Embryonic facial prominence (tissue), 1 donor: Measurements from ENCODE around the gene MUC13.

Experiments used
- DNase-seq: peaks from one replicate; pipeline ENCODE4 v3.0.0-alpha.2; 2016; ENCODE audit errors: extremely low spot score

Gene MUC13

DNA sequence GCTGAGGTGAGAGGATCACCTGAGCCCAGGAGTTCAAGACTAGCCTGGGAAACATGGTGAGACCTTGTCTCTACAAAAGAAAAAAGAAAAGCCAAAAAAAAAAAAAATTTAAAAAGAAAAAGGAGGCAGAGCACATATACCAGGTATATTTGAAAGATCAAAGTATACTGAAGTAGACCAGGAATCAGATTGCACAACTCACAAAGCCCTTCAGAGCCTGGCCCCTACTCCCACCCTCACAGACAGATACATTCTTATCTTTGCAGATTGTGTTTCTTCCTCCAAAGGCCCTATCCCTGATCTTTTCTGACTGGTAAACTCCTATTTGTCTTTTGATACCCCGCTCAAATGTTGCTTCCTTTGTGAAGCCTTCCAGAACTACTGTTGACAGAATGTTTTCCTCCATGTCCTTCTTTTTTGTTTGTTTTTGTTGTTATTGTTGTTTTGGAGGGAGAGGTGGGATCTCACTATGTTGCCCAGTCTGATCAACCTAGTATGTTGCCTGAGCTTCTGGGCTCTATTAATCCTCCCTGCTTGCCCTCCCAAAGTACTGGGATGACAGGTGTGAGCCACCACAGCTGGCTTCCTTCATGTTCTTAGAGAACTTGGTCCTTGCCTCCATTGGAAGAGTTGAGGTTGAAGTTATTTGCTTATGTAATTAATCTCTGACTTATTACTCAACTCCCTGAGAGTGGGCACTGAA is 37.6 kb downstream of the MUC13 start:
- no peak for DNase-seq

DNA sequence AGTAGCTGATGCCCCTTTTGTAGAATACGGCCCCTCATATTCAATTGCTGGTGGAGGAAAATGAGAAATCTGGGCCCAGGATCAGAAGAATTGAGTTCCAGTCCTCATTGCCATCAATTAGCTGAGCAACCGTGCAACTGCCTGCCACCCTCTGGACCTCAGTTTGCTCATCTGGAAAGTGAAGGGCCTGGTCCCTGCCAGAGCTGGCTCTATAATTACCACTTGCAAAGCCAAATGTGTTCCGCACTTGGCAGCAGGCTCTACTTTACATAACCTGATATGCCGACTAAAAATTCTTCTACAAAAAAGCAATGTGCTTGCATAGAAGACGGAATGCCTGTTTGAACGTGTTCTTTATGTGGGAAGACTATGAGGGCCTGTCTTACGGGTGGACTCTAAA is 38.8 kb downstream of the MUC13 start:
- no peak for DNase-seq

DNA sequence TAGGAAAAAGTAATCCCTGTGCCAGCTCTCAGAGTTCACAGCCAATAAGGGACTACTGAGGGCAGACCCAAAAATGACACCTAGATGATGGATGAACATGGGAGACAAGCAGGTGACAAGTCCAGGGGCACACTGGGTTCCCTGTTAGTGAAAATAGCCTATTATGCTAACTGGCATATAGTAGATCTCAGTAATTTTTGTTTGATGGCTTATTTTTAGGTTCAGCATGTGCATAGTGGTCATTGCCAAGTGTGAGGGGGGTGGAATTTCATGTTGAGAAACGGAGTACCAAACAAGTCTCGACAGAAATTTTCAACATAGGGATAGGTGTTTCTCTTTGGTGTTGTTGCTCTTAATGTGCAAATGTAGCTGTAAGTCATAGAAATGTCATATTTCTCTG is 41.0 kb downstream of the MUC13 start:
- DNase-seq: no peak

DNA sequence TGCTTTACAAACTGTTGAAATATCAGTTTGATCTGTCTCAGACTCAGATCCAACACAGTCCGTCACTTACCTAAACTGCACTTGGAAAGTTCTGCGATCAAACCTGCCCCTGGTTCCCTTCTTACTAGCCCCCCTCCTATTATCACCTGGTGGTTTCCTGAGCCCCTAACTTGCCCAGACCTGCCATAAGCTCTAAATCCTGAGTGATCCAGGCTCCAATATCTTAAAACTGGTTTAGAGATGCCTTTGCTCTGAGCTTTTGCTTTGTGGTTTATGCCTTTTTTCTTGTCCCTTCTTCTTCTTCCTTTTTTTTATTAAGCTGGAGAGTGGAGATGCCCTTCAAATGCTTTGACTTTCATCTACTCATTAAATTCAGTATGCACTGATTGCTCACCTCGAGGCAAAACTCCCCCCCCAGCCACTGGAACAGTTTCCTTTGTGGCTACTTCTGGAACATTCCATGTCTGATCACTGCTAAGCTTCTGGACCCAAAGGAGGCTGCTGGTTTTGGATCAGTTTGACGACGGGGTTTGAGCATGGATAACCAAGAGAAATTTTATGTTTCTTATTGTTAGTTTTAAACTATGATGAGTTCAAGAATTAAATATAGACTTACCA is 43.9 kb downstream of the MUC13 start:
- DNase-seq: no peak

DNA sequence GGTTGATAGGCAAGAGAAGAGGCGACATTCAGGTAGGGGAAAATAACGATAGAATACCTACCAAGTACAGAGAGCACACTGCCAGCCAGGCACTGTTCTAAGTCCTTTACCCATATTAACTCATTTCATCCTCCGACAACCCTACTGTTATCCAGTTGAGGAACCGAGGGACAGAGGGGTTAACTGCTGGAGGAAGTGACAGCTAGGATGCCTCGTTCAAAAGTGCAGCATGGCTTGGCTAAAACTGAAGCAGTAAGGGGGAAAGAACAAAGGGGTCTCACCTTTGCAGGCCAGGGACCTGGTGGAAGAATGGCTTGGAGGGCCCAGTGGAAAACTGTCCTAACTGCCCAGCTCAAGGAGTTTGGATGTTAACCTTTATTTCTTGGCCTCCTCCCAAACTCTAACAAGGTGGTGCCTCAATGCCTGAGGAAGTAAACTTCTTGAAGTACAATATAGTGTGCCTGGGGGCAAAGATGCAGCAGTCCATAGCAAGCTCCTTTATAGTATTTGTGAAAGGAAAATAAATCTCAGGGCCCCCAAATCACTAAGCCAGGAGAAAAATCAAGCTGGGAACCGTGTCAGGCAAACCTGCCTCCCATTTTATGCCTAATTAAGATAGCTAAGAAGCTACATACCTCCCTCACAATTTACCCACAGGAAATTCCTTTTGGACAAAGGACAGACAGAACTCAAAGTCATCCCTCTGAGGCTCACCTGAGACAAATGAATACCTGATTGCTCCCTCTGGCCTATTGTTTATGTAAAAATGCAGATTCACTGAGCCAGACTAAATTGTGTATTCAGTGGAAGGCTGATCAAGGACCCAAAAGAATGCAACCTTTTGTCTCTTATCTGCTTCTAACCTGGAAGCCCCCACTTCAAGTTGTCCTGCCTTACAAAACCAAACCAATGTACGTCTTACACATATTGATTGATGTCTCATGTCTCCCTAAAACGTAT is 45.8 kb downstream of the MUC13 start:
- no peak for DNase-seq

DNA sequence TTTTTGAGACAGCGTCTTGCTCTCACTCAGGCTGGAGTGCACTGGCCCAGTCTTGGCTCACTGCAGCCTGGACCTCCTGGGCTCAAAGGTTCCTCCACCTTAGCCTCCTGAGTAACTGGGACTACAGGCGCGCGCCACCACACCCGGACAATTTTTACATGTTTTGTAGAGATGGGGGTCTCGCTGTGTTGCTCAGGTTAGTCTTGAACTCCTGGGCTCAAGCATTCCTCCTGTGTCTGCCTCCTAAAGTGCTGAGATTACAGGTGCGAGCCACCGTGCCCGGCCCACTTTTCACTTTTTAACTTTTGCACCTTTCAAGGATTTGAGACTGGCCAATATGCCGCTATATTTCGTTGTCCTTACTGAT is 46.6 kb downstream of the MUC13 start:
- no peak for DNase-seq

DNA sequence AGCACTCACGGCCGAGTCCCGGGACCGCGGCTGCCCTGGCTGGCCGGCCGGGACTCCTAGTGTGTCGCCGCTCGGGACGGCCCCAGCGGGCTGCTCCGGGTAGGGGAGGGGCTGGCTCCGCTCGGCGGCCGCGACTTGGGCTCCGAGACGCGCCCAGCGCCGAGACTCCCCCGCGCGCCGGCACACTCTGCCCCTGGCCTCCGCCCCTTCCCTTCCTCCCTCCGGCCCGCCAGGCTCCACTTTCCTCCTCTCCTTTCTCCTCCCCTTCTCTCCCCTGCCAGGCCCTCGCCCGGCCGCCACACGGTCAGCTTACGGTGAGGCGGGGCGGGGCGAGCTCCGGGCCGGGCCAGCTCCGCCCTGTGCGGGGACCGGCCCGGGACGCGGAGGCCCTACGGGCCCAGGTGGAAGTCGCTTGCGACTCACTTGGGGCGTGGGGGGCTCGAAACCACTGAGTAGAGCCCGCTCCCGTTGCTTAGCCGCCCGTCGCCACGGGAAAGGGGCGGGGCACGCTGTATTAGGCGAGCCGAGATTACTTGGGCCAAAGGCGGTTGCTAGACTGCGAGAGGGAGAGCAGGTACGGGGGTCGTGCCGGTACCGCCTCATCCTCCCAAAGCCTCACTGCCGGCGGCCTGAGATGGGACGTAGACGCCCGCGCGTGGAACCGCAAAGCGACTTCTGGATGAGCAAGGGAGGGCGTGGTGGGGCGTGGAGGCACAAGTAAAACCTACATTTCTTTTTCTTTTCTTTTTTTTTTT is 47.2 kb downstream of the MUC13 start, which contains the start of gene ITGB5:
Gene ITGB5 (minus strand): TSS at position 189 of the 755 bp plus-strand sequence. CDS start 365 bp downstream, outside the sequence.
- peak; percentile 24 for DNase-seq

DNA sequence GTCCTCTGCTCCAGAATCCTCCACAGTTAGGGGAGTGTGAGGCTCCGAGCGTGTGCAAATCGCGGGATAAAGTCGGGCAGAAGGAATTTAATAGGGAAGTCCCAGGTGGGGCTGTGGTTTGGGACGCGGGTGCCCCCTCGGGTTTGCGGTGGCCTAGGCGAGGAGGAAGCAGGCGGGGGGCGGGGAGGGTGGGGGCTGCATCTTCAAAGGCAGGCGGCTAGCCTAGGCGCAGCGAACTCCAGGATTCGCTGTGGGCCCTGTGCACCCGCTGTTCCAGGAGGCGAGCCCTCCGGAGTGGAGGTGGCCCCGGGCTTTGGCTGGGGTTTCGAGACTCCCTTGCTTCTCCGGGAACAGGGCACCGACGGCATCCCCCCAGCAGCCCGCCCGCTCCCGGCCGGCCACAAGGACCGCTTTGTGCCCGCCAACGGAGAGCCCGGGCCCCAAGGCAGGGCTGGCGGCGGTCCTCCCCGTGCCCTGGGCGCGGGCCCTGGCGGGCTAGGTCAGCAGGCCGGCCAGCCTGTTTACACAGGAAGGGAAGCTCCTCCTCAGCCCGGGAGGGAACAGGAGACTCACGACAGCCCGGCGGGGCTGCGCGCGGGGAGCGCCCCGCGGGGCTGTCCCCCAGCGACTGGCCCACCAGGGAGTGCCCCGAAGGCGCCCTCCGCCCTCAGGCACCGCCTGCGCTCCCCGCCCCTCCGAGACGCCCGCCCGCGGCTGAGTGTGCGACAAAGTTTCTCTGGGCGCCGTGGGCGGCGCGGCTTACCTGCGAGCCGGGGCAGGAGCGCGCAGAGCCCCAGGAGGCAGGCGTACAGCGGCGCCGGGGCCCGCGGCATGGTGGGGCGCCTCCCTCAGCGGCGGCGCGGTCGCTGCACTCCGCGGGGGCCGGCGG is 48.1 kb downstream of the MUC13 start:
- no peak for DNase-seq

DNA sequence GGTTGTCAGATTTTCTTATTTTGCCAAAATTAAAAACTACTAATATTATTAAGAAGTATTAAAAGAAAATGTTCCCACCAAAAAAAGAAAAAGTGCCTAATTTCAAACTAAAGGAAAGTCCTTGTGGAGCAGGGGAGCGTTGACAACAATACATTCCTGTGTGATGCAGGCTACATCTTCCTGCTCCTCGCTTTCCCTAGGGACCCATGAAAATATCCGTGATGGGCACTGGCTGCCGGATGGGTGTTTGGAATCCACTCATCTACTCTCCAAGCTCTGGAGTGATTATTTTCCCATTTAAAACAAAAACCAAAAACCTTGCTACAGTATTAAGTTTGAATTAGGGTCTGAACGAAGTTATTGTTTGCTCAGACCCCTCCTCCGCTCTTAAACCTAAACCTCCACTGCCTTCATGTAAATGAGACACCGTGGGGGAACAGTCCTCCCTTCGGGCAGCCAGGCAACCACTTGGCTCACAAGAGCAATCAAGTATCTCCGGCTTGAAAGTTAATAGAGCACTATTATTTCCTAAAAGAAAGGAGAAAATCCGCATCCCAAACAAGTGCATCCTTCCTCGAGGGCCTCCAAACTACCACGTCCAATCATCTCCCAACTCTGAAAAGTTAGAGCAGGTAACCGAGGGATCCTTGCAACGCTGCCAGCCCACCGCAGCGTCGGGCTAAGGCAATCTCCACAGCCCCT is 48.9 kb downstream of the MUC13 start:
- no peak for DNase-seq

DNA sequence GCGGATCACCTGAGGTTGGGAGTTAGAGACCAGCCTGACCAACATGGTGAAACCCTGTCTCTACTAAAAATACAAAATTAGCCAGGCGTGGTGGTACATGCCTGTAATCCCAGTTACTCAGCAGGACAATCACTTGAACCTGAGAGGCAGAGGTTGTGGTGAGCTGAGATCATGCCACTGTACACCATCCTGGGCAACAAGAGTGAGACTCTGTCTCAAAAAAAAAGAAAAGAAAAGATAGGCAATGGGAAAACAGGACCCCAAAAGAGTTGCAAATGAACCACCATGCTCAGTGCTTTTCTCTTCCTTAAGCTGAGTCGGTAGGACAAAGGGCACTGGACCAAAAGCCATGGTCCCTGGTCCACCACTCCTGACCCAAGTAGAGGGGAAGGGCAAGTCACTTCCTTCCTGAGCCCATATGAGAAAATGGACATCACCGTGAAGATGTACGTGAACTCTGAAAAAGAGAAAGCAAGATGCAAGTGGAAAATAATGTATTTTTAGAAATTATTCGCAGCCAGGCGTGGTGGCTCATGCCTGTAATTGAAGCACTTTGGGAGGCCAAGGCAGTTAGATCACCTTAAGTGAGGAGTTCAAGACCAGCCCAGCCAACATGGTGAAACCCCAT is 50.0 kb downstream of the MUC13 start:
- DNase-seq: no peak

DNA sequence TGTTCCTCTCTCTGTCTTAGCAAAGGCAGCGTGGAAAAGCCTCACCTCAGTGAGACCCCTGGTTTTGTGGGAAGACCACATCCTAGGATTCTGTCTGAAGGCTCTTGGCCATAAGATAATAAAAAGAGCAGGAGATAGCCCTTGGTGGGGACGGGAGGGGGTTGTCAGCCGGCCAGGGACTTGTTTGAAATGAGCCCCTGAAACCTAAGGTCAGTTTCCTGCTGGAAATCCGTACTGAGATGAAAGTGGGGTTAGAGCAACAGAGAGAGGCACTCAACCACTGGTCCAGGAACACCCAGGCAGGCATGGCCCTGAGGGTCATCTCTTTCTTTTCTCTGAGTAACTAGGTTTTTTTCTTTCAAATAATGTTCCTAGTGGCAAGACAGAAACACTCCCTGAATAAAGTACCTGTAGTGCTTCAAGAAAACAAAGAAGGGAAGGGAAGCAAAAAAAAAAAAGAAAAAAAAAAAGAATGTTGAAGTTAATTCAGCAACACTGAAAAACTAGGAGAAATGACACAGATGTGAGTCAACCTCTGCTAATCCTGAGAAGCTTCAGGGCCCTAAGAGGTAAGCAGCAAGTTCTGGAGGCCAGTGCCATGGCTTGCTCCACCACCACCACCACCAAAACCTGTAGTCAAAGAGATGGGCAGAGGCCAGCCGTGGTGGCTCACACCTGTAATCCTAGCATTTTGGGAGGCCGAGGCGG is 50.6 kb downstream of the MUC13 start:
- DNase-seq: no peak

DNA sequence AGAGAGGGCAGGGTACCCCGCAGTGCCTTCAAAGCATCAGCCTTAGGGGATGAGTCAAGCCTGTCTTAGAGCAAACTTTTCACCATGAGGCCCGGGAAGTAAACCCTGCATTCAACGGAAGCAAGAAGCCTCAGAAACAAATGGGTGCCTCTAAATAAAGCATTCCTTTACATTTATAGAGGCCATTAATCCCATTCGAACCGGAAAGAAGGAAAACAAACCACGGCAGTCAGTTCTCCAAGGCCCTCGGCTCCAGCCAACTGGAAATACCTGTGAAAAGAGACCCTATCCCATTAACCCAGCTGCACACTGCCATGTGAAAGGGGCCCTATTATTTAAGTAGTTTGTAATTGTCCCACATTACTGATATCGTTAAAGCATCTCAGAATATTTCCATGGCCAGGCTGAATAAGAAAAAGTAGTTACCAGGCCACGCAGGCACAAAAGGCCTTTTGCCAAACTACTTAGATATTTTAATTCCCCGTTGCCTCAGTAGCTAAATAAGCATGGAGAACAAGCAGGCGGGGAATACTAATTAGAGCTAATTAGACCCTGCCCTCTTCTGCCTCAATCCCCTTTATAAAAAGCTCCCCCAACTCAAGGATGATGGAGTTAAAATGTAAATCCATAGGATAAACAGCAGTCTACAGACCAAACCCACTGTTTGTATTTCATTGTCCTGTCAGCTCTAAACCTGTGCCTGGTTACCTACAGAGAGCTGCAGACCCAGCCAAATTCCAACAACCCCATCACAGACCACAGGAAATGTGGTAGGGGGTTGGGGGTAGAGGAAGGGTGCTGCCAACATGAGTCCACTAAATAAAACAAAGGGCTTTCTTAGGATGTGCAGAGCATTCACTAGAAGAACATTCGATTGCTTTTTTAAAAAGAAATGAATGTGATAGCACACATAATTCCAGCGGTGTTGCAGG is 51.5 kb downstream of the MUC13 start:
- DNase-seq: no peak

DNA sequence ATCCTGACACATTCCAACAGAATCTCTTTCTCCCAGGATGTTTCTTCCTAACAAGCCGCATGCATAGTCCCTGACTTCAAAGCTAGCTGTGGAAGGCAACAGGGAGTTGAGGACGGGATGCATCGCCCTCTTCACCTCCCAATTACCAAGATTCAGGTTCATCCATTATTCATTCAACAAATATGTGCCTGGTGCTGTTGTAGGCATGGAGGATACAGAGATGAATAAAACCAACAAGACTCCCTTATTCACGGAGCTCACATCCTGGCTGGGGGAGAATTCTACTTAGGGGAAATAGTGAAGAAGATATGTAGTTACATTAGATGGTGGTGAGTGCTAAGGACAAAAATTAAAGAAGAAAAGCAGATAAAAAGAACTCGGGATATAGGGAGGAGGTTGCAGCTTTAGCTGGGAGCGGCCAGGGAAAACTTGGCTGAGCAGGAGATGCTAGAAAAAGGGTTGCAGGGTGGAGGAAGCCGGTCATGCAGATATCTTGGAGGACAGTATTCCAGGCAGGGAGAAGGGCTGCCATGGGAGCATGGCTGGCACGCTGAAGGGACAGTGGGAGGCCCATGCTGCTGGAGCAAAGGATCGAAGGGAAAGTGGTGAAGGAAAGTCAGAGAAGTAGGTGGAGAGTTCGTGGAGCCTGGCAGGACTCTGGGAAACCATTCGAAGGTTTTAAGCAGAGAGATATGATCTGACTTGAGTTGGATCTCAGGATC is 52.4 kb downstream of the MUC13 start:
- no peak for DNase-seq

DNA sequence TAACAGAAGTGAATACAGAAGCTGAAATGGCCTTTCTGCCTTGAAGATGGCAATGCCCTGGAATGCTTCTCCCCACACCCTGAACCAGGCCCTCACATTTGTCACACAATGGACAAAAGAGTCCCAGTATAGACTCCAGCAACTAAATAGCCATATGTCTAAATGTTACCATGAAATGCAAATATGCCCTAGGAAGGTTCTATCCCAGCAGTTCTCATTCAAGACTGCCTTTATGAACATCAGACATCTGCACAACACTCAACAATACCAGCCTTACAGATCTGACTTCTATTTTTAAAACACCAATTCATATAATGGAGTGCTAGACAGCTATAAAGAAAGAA is 55.2 kb downstream of the MUC13 start:
- DNase-seq: no peak

DNA sequence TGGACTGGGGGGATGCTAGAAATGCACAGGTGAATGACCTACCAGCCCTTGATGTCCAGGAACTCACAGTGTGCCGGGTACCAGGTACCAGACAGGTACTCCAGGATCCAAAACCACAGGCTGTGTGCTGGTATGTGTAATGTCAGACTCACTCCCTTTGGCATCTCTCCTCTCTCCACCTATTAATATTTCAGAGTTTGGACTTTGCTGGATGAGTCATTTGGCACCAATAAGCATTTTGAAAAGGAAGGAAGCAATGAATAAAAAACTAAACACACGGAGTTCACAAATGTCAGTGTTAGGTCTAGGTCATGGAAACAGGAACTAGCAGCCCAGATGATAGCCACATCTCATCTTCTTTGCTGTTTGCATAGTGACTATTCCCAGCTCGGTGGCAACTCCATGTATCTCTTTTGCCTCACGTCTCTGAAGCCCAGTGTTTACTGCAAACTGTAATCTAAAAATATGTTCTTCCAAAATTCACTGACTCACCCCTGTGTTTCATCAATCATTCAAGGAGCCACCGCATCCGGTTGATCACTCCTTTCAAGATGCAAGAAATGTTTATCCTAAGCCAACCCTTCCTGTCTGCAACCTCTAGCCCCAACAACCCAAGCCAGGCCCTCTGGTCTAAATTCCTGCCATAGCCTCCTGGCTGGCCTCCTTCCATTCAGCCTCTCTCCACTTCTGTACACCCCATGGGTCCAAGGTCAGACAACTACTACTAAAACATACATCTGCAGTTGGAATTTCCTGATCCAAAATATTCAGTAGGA is 55.8 kb downstream of the MUC13 start:
- DNase-seq: no peak

DNA sequence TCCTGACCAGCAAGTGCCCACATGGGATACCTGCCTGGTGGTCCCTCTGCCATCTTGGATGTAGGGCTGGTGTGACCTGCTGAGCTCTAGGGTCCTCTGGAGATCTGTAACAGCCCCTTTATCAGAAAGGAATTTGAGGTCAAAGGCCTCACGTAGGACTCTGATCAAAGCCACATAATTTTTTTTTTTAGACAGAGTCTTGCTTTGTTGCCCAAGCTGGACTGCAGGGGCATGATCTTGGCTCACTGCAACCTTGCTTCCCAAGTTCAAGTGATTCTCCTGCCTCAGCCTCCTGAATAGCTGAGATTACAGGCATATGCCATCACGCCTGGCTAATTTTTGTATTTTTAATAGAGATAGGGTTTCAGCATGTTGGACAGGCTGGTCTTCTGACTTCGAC is 56.9 kb downstream of the MUC13 start:
- DNase-seq: no peak
